Uterus (tissue), 4 donors: ENCODE measurements around the gene C1QTNF4. TPM values are rescaled to one million over a fixed set of nuclear protein-coding genes. Genes with fewer than 3 reads are reported as not detected.

Experiments
- DNase-seq, 2 donors: peaks; one replicate each; pipeline ENCODE4 v3.0.0-alpha.2; 2019 to 2020
- H3K27ac ChIP-seq, 2 donors: fragments of 200-600 bp; sonication (generic); 1 replicate in 1 of 2; 2 replicates in 1 of 2; pipeline ENCODE4 v1.5.1; 2016 to 2018
- H3K27me3 ChIP-seq, 2 donors: fragments of 200-600 bp; sonication (generic); one replicate each; pipeline ENCODE4 v1.5.1; 2018 to 2019; ENCODE audit warnings: control low read depth in 1 of 2
- H3K36me3 ChIP-seq, 2 donors: fragments of 200-600 bp; sonication (generic); one replicate each; pipeline ENCODE4 v1.5.1; 2019; ENCODE audit warnings: control low read depth in 1 of 2
- H3K4me1 ChIP-seq, 2 donors: fragments of 200-600 bp; sonication (generic); one replicate each; pipeline ENCODE4 v1.5.1; 2018 to 2019; ENCODE audit warnings: control low read depth in 1 of 2
- H3K4me3 ChIP-seq, 2 donors: fragments of 200-600 bp; sonication (generic); 1 replicate in 1 of 2; 2 replicates in 1 of 2; pipeline ENCODE4 v1.5.1; 2018 to 2019; ENCODE audit warnings: mild to moderate bottlenecking in 1 of 2
- H3K9me3 ChIP-seq, 2 donors: fragments of 200-600 bp; sonication (generic); one replicate each; pipeline ENCODE4 v1.5.1; 2019; ENCODE audit warnings: control low read depth in 1 of 2
- CTCF ChIP-seq, 4 experiments: fragments of 200-600 bp in 2 of 4; fragments of 450-650 bp in 2 of 4; sonication (generic) in 2 of 4; IDR thresholded peaks; one replicate each; pipeline ENCODE4 v1.5.1; 2016 to 2019; ENCODE audit warnings: antibody characterized with exemption in 4 of 4, mild to moderate bottlenecking in 2 of 4, moderate library complexity in 1 of 4
- POLR2A ChIP-seq, 2 donors: fragments of 450-650 bp; IDR thresholded peaks; one replicate each; pipeline ENCODE4 v1.6.1; 2016; ENCODE audit warnings: antibody characterized with exemption in 2 of 2, mild to moderate bottlenecking in 1 of 2, moderate library complexity in 1 of 2
- intact Hi-C: fragments of 100-400 bp; cut with DNase I; formaldehyde crosslinking; loops from one replicate; pipeline ENCODE4 v1.15.1; 2023; ENCODE audit warnings: low total_unique reads
- total RNA-seq, 4 donors: library from RNA; depleted of rRNA in 3 of 4; stranded (reverse); fragments of >200 nt in 3 of 4; gene quantifications; one replicate each; pipeline versions ENCODE4 v1.1.0 to v1.2.4, GENCODE V29; 2014 to 2023
- donor health status: DM: yes; HTN: yes; CAD: no.

C1QTNF4 gene
- total RNA-seq, 4 donors from 2014 or later: 5.0 to 15.4 (median 14.8) TPM

GRCh38 chr11:47606731-47607130 lies 12.5 kb upstream of the C1QTNF4 start:
- intact Hi-C loops: no loop called here
- Histone ChIP-seq H3K27me3 (no peaks in the 10 kb centered on the region), H3K36me3 (no peaks in the 10 kb centered on the region), H3K4me3 (no peak overlapping the region), H3K27ac (peak overlapping the region; percentile 22 to 35), H3K9me3 (no peaks in the 10 kb centered on the region), H3K4me1 (no peaks in the 10 kb centered on the region)
- no peak for DNase-seq
- TF ChIP-seq CTCF (IDR thresholded peaks at IDR 0.05) (no peak), POLR2A (IDR thresholded peaks at IDR 0.05) (no peak)

GRCh38 chr11:47605921-47606320 lies 11.7 kb upstream of the C1QTNF4 start:
- Histone ChIP-seq H3K4me3 (no peak overlapping the region), H3K27me3 (no peaks in the 10 kb centered on the region), H3K36me3 (no peaks in the 10 kb centered on the region), H3K27ac (no peak overlapping the region), H3K4me1 (no peaks in the 10 kb centered on the region), H3K9me3 (no peaks in the 10 kb centered on the region)
- DNase-seq: no peak
- TF ChIP-seq POLR2A (IDR thresholded peaks at IDR 0.05) (no peak), CTCF (IDR thresholded peaks at IDR 0.05) (no peak)
- intact Hi-C loops: no loop called here

GRCh38 chr11:47603295-47603694 lies 9.1 kb upstream of the C1QTNF4 start:
- no peak for DNase-seq
- Histone ChIP-seq H3K9me3 (no peaks in the 10 kb centered on the region), H3K4me1 (no peaks in the 10 kb centered on the region), H3K27me3 (no peaks in the 10 kb centered on the region), H3K27ac (no peak overlapping the region), H3K36me3 (no peaks in the 10 kb centered on the region), H3K4me3 (no peak overlapping the region)
- intact Hi-C loops: no loop called here
- no peak for TF ChIP-seq POLR2A (IDR thresholded peaks at IDR 0.05)

GRCh38 chr11:47599902-47600301 lies 5.7 kb upstream of the C1QTNF4 start:
- intact Hi-C loops: no loop called here
- TF ChIP-seq CTCF (IDR thresholded peaks at IDR 0.05): no peak
- TF ChIP-seq POLR2A (IDR thresholded peaks at IDR 0.05): no peak
- DNase-seq: no peak
- Histone ChIP-seq H3K9me3 (no peaks in the 10 kb centered on the region), H3K4me3 (no peak overlapping the region), H3K4me1 (no peaks in the 10 kb centered on the region), H3K36me3 (no peaks in the 10 kb centered on the region), H3K27me3 (no peaks in the 10 kb centered on the region), H3K27ac (no peak overlapping the region)

- no peak overlapping the region for H3K4me3 ChIP-seq
- no peak overlapping the region for H3K27ac ChIP-seq
- TF ChIP-seq POLR2A (IDR thresholded peaks at IDR 0.05): no peak
- intact Hi-C loops: no loop called here
- peaks cover 0 to 12% of the 10 kb centered on the region in 2 donors for H3K4me1 ChIP-seq
- H3K27me3 ChIP-seq: no peaks in the 10 kb centered on the region
- DNase-seq: no peak
- H3K9me3 ChIP-seq: no peaks in the 10 kb centered on the region
- H3K36me3 ChIP-seq: no peaks in the 10 kb centered on the region
These were observed 1.8 kb upstream of the C1QTNF4 start for GRCh38 chr11:47595967-47596366.

- peaks cover 0 to 12% of the 10 kb centered on the region in 2 donors for H3K4me1 ChIP-seq
- intact Hi-C loops: no loop called here
- no peaks in the 10 kb centered on the region for H3K36me3 ChIP-seq
- H3K9me3 ChIP-seq: no peaks in the 10 kb centered on the region
- TF ChIP-seq POLR2A (IDR thresholded peaks at IDR 0.05) (no peak), CTCF (IDR thresholded peaks at IDR 0.05) (no peak)
- H3K27ac ChIP-seq: no peak overlapping the region
- no peak overlapping the region for H3K4me3 ChIP-seq
- H3K27me3 ChIP-seq: no peaks in the 10 kb centered on the region
- DNase-seq: no peak
These were observed 818 bp upstream of the C1QTNF4 start for GRCh38 chr11:47595029-47595428.
